A204.1 (cell line): ENCODE measurements around the gene OR12D3.
"Not testable (repeated sequence)": the region's sequence is repeated elsewhere in the genome, so short reads cannot be mapped to it uniquely, and the experiment has no call there.

Source experiments
- FAIRE-seq: peaks from 2 replicates; lab custom pipeline; 2012; peaks lifted over from hg19 to GRCh38; lab: Jason Lieb, UNC

The OR12D3 gene, protein sequence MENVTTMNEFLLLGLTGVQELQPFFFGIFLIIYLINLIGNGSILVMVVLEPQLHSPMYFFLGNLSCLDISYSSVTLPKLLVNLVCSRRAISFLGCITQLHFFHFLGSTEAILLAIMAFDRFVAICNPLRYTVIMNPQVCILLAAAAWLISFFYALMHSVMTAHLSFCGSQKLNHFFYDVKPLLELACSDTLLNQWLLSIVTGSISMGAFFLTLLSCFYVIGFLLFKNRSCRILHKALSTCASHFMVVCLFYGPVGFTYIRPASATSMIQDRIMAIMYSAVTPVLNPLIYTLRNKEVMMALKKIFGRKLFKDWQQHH

DNA sequence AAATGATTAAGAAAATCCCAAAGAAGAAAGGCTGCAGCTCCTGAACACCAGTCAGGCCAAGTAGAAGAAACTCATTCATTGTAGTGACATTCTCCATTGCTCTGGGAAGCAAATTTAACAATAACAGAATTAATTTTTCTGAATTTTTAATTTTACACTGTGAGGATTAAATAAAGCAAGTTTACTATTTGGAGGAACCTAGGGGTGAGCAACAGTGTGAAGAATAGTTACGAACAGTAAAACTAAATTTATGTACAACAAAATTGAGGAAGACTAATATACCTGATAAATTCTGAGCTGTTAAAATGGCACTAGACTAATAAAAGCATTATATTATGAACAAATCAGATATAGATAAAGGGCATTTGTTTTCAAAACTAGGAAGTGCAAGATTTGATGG, at the start of gene OR12D3:
Gene OR12D3 (minus strand): TSS at position 101 of the 400 bp plus-strand sequence. CDS start 4 bp downstream, at position 97.
- FAIRE-seq, result no peak

DNA sequence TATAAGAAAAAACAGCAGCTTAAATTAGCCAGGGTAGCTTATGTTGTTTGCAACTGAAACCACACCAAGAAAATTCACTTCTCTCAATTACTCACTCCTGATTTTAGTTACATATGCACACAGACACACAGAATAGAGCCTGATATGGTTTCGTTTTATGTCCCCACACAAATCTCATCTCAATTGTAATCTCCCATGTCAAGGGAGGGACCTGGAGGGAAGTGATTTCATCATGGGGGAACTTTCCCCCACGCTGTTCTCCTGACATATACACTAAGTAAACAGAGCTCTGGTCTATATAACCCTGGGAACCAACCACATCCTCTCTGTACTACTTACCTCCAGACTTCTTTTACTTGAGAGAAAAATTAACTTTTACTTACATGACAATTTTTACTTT, 49.5 kb upstream of the OR12D3 start:
- FAIRE-seq, result no peak

DNA sequence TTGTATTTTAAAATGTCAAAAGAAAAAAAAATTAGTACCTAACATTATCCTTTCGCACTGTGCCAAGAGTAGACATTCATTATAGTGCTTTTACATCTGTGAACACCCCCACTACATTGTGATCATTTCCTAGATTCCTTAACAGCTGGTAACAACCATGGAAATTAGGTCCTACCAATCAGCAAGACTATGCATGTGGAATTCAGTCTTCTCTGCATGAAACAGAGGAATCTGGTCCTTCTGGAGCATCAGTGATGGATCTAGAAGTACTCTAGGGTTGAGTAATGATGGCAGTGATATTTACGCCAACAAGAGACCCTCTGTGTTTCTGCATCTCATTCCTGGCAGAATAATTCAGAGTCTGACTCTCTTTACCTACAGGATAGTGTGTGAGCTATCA, 49.1 kb upstream of the OR12D3 start:
- FAIRE-seq, result no peak

DNA sequence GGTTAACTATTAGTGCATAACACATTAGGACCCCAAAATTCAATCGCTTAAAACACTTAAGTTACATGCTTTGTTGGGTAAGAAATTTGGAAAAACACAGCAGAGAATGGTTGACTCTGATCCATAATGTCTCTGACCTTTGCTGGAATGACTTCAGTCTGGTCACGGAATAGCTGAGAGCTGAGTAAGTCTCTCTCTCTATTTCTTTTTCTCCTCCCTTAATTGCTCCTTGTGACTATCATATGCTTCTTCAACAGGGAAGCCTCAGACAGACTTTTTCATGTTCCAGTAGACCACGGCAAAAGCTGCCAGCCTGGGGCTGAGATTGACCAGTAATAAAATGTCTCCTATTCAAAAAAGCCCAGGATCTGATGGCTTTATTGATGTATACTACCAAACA, 44.4 kb upstream of the OR12D3 start:
- no peak for FAIRE-seq

DNA sequence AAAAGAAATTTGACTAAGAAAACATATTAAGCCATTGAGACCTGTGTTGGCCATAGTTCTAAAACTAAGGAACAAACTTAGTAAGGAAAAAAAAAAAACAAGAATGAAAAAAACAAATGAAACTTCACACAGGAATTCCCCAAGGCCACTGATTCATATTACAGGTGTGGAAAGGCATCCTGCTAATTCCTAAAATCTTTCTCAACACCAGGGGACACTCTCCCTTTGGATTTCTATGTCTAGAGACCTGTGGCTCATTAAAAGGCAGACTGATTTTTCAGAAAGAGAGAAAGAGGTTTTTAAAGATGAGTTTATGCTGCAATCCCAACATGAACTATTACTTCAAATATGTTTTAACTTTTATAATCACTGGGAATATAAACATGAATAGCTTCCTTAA, 39.5 kb upstream of the OR12D3 start, which contains the start of gene OR12D1:
Gene OR12D1 (plus strand): TSS at position 341 of the 400 bp plus-strand sequence.
- FAIRE-seq, result no peak

DNA sequence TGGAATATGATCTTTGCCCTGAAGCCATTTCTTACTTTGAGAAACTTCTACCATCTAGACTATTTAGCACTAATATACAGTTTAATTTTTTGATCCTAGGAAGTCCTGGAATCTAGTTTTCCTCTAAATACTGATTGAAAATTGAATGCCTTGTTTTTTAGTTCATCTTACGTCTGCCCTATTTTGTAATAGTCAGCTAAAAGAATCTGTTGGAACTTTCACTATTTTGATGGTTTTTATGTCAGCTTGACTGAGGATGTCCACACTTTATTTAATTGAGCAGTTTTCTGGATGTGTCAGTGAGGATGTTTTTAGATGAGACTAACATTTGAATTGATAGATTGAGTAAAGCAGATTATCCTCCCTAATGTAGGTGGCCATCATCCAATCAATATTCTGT, 28.7 kb upstream of the OR12D3 start:
- no peak for FAIRE-seq

DNA sequence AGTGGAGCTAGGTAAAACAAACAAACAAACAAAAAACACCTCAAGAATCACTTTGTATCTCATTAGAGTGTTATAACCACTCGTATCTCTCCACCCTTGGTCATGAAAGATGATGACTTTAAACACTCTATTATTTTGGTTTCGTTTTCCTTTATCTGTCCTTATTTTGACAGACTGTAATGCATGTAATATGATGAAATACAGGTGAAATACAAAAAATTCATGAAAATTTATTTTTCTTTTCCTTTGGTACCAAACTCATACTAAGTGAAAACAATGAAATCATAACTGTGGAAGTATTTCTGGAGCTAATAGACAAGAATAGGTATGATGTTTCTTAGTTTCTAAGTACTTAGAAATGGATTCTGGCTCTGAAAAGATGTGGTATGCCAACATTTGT, 24.4 kb upstream of the OR12D3 start:
- FAIRE-seq, result no peak

DNA sequence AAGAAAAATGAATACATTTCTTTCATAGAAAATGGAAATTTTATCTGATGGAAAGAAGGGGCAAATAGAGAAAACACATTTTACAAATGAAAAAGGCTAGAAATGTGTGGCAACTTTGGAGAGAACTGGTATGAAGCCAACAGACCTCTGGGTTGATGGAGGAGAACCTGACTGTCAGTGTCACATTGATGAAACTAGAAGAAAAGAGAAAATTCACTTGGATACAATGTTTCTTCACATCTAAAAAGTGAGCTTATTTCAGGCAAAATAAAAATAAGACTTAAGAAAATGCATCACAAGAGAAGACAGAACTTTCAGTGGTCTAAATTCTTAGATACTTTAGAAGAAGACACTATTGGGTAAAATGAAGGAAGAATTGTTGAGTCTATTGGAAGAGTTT, 20.2 kb upstream of the OR12D3 start, which contains the start of gene OR12D2:
Gene OR12D2 (plus strand): TSS at position 301 of the 400 bp plus-strand sequence. CDS start 1,069 bp downstream, outside the sequence.
- FAIRE-seq, result no peak

DNA sequence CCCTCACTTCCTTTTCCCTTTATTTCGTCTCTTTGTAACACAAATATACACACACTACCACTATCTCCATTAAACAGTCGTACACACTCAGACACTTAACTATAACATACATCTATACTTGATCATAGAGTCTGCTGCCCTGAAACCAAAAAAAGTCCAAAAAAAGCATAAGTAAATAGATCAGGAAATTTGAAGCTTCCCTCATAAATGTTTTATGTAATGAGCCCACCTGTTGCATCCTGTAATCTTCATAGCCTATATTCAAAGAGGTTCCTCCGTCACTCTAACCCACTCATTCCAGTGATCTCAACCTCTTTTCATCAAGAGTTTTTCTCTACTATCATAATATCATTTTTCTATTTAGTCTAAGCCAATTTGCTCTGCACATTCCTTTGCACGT, 13.4 kb upstream of the OR12D3 start:
- FAIRE-seq, result no peak

DNA sequence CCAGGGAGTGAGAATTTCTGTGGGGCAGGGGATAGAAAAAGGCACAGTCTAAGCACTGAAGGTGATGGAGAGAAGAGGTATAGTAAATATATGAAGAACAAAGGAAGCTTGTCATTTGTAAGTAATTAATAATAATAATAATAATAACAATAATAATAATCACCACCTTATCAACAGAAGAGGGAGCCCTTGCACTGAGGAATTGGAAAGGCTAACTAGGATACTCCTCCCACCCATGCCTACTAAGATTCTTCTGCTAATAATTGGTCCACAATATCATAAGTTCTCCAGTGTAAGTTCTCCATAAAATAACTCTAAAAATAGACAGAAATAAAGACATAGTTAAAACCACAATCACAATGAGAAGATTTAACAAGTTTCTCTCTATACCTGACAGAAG, 912 bp upstream of the OR12D3 start:
- FAIRE-seq, result no peak

DNA sequence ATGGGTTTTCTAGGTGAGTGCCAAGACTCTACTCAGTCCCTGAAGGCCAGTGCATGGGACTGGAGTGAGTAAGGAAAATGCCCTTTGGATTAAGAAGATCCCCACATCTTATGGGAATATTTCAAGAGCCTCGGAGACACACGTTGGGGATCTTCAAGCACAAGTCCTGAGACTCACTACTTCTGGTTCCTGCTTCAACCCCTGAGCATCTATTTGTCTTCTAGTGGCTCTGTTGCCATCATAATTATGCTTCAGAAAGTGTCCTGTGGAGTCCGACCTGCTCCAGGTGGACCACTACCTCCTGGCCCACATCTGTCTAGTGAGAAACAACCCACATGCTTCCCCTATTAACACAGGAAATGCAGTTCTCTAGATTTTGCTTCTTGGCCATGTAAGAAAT, 6.3 kb downstream of the OR12D3 start, which contains the start of gene OR5V1:
Gene OR5V1 (minus strand): TSS at position 101 of the 400 bp plus-strand sequence. CDS start 12,670 bp downstream, outside the sequence.
- FAIRE-seq, result no peak

DNA sequence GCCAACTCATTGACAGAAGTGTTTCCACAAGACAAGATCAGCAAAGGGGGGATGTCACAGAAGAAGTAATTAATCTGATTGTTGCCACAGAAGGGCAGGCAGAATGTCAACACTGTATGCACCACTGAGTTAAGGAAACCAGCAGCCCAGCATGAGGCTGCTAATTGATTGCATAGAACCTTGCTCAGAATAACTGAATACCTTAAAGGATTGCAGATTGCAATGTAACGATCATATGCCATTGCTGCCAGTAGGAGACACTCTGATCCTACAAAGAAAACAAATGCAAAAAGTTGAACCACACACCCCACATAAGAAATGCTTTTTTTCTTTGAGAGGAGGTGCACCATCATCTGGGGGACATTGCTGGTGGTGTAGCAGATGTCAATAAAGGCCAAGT, 19.5 kb downstream of the OR12D3 start:
- FAIRE-seq, result no peak

DNA sequence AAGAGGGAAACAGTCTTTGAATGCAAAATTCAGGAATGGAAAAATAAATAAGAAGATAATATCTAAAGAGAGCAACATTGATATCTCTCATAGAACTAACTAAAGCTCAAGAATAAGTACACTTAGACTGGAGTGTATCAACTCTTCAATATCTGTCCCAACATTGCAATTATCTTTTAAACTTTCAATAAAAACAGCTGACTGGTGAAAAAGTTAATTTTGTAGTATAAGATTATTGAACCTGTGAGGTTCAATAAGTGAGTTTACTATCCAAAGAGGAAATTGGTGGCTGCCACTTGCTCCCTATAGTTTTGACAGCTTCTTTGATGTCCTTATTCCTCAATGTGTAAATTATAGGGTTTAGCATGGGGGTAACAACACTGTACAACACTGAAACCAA, 20.1 kb downstream of the OR12D3 start:
- no peak for FAIRE-seq

DNA sequence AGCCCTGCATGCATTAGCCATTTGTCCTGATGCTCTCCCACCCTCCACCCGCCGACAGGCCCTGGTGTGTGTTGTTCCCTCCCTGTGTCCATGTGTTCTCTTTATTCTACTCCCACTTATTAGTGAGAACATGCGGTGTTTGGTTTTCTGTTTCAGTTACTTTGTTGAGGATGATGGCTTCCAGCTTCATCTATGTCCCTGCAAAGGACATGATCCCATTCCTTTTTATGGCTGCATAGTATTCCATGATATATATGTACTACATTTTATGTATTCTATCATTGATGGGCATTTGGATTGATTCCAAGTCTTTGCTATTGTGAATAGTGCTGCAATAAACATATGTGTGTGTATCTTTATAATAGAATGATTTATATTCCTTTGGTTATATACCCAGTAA, 25.7 kb downstream of the OR12D3 start:
- FAIRE-seq, result not testable (repeated sequence)

DNA sequence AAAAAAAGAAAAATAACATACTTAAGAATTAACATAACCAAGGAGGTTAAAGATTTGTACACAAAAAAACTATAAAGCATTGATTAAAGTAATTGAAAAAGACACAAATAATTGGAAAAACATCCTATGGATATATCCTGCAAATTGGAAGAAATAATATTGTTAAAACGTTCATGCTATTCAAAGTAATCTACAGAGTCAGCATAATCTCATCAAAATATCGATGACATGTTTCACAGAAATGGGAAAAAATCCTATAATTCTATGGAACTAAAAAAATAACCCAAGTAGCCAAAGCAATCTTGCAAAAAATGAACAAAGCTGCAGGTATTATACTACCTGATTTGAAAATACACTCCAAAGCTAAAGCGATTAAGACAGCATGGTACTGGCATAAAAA, 29.7 kb downstream of the OR12D3 start:
- no peak for FAIRE-seq

DNA sequence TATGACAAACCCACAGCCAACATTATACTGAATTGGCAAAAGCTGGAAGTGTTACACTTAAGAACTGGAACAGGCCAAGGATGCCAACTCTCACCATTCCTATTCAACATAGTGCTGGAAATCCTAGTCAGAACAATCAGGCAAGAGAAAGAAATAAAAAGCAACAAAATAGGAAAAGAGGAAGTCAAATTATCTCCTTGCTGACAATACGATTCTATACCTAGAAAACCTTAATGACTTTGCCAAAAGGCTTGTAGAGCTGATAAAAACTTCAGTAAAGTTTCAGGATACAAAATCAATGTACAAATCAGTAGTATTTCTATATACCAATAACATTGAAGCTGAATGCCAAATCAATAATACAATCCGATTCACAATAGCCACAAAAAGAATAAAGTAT, 38.8 kb downstream of the OR12D3 start:
- no peak for FAIRE-seq

DNA sequence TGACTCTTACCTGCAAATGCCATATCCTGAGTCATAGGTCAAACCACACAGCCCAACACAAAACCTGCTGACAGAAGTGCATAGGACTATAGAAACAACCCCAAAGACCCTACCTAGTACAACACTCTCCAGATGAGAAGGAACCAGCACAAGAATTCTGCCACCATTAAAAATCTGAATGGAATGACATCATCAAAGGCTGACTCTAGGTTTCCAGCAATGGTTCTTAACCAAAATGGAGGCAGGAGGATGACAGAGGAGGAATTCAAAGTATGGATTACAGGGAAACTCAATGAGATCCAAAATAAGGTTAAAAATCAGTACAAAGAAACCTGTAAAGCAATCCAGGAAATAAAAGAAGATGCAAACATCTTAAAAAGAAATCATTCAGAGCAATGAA, 42.4 kb downstream of the OR12D3 start:
- FAIRE-seq, result no peak

DNA sequence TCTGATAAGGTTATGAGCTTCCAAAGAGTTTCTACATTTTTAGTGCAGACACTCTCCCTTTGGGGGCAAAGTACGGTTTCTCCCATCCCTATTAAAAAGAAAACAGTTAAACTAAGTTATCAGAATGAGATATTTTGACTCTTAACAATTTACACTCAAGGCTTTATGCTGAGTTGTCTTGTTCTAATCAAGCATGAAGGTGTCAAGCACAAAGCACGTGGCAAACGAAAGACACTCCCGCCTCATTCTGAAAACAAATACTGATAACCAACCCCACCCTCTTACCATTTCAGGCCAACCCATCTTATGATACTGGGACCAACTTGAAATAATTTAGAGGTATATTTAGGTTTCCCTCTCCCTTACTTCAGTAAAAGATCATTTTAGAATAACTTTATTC, 49.3 kb downstream of the OR12D3 start:
- FAIRE-seq, result no peak
